Karpas-422 (cell line): ENCODE results near the gene TEX261. TPM values are rescaled to one million over a fixed set of nuclear protein-coding genes. Genes with fewer than 3 reads are reported as not detected.

Experiments
- DNase-seq: peaks from one replicate; pipeline ENCODE4 v3.0.0-alpha.2; 2015
- H2AFZ ChIP-seq: fragments of 200-600 bp; sonication (generic); 2 replicates; pipeline ENCODE4 v1.6.1; 2014; ENCODE audit warnings: antibody characterized with exemption, low read length, mixed read lengths
- H3K27ac ChIP-seq: fragments of 200-600 bp; sonication (generic); 2 replicates; pipeline ENCODE4 v1.5.1; 2014; ENCODE audit warnings: mild to moderate bottlenecking, low read length, moderate library complexity
- H3K27me3 ChIP-seq: fragments of 200-600 bp; sonication (generic); 2 replicates; pipeline ENCODE4 v1.6.1; 2014; ENCODE audit warnings: low read length, mixed read lengths
- H3K36me3 ChIP-seq: fragments of 200-600 bp; sonication (generic); 2 replicates; pipeline ENCODE4 v1.6.1; 2014; ENCODE audit warnings: low read length, mixed read lengths; ENCODE audit not compliant: insufficient read depth
- H3K4me1 ChIP-seq: fragments of 200-600 bp; sonication (generic); 2 replicates; pipeline ENCODE4 v1.6.1; 2014; ENCODE audit warnings: mild to moderate bottlenecking, low read length, mixed read lengths
- H3K4me2 ChIP-seq: fragments of 200-600 bp; sonication (generic); 2 replicates; pipeline ENCODE4 v1.6.1; 2014; ENCODE audit warnings: low read length, low read depth, mild to moderate bottlenecking; ENCODE audit not compliant: poor library complexity, severe bottlenecking
- H3K4me3 ChIP-seq: fragments of 200-600 bp; sonication (generic); 2 replicates; pipeline ENCODE4 v1.5.1; 2014; ENCODE audit warnings: mild to moderate bottlenecking, antibody characterized with exemption, low read length, mixed read lengths
- H3K79me2 ChIP-seq: fragments of 200-600 bp; sonication (generic); 2 replicates; pipeline ENCODE4 v1.6.1; 2014; ENCODE audit warnings: mild to moderate bottlenecking, low read length, mixed read lengths
- H3K9ac ChIP-seq: fragments of 200-600 bp; sonication (generic); 2 replicates; pipeline ENCODE4 v1.6.0; 2014; ENCODE audit warnings: low read length
- H3K9me2 ChIP-seq: fragments of 200-600 bp; sonication (generic), shearing (Covaris generic); replicated peaks from 2 replicates; pipeline ENCODE4 v1.6.0; 2014; ENCODE audit warnings: mild to moderate bottlenecking, low read length, moderate library complexity; ENCODE audit not compliant: insufficient read depth
- H3K9me3 ChIP-seq: fragments of 300-700, 200-600 bp; sonication (generic); 2 replicates; pipeline ENCODE4 v1.6.1; 2014; ENCODE audit warnings: low read length, mixed read lengths
- H4K20me1 ChIP-seq: fragments of 200-600 bp; sonication (generic); 2 replicates; pipeline ENCODE4 v1.6.1; 2014; ENCODE audit warnings: mild to moderate bottlenecking, antibody characterized with exemption, low read length, low read depth; ENCODE audit not compliant: insufficient read depth
- total RNA-seq: library from RNA; depleted of rRNA; stranded (reverse); fragments of >200 nt; shearing (Covaris generic); gene quantifications from 2 replicates; pipeline ENCODE4 v1.2.3, GENCODE V29; 2014; ENCODE audit warnings: low replicate concordance

Gene TEX261
- total RNA-seq, 1 experiment from 2014 or later = 69.2 TPM

DNA sequence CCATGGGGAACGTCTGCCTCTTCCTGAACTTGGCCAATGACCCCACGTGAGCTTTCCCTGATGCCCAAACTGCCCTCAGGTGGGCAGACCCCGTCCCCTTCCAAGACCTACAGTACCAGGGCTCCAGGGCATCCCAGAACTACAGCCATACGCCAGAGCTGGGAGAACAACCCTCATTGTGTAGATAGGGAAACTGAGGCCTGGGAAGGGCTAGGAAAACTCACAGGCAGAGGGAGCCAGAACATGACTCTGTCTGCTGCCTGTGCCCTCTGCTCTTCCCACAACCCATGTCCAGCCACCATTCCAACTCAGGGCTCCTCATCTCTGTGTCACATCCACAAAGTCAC is 33.1 kb downstream of the TEX261 start:
- Histone ChIP-seq H3K27me3 (no peaks in the 10 kb centered on the region), H3K4me2 (no peak overlapping the region), H2AFZ (no peak overlapping the region), H3K79me2 (no peaks in the 10 kb centered on the region), H3K9ac (no peak overlapping the region), H3K4me1 (peaks cover 9% of the 10 kb centered on the region), H3K4me3 (no peak overlapping the region), H3K36me3 (no peaks in the 10 kb centered on the region), H3K9me3 (no peaks in the 10 kb centered on the region), H3K9me2 (no peaks in the 10 kb centered on the region), H4K20me1 (no peaks in the 10 kb centered on the region; the same call in 1 of the 2 replicates), H3K27ac (no peak overlapping the region)
- no peak for DNase-seq

DNA sequence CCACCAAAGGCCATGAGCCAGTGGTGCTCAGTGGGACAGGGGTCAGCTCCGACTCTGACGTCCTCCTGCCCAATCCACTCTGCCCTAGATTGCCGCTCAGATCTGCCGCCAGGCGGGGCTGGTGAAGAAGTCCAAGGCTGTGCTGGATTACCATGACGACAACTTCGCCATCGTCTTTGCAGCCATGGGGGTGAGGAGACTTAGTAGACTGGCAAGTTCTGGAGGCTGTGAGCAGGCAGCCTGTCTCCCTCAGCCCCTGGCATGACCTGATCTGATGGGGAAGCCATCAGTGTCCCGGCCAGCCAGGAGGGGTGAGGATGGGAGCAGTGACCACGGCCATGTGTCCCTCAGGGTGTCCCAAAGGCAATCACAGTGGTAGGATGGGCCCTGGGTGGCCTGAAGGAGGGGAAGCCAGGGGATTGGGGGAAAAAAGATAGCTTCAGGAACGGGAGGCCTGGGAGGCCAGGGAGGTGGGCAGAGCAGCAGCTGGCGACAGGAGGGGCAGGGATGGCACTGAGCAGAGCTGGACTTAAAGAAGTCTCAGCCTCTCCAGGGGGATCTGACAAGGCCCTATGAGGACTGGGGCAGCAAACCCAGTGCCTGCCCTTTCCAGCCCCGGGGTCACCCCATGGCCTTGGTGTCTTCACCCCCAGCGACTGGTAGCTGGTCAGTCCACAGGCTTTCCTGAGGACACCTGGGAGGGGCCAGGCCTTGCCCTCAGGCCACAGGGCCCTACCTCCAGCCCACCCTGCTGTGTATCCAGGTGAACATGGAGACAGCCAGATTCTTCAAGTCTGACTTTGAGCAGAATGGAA is 33.6 kb downstream of the TEX261 start:
- DNase-seq = no peak
- Histone ChIP-seq H3K79me2 (no peaks in the 10 kb centered on the region), H3K36me3 (no peaks in the 10 kb centered on the region), H3K27ac (no peak overlapping the region), H2AFZ (no peak overlapping the region), H3K9ac (no peak overlapping the region), H4K20me1 (no peaks in the 10 kb centered on the region; the same call in 1 of the 2 replicates), H3K27me3 (no peaks in the 10 kb centered on the region), H3K4me1 (peaks cover 9% of the 10 kb centered on the region), H3K4me2 (no peak overlapping the region), H3K9me2 (no peaks in the 10 kb centered on the region), H3K9me3 (no peaks in the 10 kb centered on the region), H3K4me3 (no peak overlapping the region)

DNA sequence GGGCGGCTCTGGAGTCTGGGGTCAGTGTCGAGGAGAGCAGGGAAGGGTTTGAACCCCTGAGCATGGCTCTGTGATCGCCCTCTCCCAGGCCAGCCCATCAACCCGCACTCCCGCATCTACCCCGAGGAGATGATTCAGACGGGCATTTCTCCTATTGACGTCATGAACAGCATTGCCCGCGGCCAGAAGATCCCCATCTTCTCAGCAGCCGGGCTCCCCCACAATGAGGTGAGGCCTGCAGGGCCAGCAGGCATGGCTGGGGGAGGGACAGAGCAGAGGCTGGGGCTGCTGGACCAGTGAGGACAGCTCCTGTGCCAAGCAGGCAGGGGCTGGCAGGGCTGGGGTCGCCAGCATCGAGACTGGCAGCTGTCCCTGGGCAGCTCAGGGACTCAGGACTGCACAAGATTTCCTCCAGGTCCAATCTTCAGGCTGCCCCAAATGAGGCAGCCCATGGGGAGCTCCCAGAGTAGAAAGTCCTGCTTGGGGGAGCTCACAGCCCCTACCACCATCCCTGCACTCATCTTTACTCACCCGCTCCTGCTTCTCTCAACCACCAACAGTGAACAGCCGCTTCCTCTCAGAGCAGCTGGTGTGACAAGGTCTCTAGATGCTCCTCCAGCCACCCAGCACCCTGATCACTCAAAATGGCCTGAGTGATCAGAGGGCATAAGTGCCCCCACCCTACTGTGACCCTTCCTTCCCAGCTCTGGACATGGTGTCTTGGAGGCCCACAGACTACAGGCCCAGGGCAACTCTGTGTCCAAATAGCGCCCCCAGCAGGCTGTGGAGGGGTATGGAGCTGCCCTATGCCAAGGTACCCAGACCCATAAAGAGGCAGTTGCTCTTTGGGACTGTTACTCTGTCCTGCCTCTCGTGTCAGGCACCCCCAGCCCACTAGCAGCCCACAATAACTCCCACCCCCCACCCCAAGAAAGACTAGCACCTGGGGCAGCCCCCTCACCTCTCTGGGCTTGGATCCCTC is 34.5 kb downstream of the TEX261 start:
- H3K9me3 ChIP-seq = no peaks in the 10 kb centered on the region
- H3K9me2 ChIP-seq = no peaks in the 10 kb centered on the region
- no peaks in the 10 kb centered on the region; the same call in 1 of the 2 replicates for H4K20me1 ChIP-seq
- H3K9ac ChIP-seq = no peak overlapping the region
- H3K36me3 ChIP-seq = no peaks in the 10 kb centered on the region
- H3K27me3 ChIP-seq = no peaks in the 10 kb centered on the region
- no peak overlapping the region for H3K4me2 ChIP-seq
- DNase-seq = peak; percentile 70
- H3K4me3 ChIP-seq = no peak overlapping the region
- no peaks in the 10 kb centered on the region for H3K79me2 ChIP-seq
- H3K27ac ChIP-seq = no peak overlapping the region
- no peak overlapping the region for H2AFZ ChIP-seq
- peaks cover 5% of the 10 kb centered on the region for H3K4me1 ChIP-seq

DNA sequence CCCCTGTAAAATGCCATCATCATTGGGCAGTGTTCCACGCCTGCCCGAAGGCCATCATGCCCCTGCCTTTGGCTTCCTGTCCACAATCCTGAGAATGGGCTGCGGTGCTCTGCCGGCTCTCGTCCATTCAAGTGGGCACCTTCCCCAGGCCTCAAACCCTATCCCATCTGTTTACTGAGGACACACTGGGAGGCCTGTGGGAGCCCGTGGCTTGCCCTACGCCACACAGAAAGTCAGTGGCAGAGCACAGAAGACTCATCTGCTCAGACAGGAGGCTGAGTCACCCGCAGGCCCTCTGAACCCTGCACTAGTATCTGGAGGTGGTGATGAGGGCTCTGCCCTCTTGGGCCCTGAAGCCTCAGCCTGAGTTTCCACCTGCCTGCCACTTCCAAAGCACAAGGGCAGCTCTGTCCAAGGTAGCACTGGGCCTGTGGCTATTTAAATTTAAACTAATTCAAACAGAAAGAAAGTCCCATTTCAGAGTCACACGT is 35.4 kb downstream of the TEX261 start:
- no peak for DNase-seq
- Histone ChIP-seq H3K9ac (no peak overlapping the region), H2AFZ (no peak overlapping the region), H4K20me1 (no peaks in the 10 kb centered on the region; the same call in 1 of the 2 replicates), H3K4me2 (no peak overlapping the region), H3K9me3 (no peaks in the 10 kb centered on the region), H3K27me3 (no peaks in the 10 kb centered on the region), H3K9me2 (no peaks in the 10 kb centered on the region), H3K36me3 (no peaks in the 10 kb centered on the region), H3K27ac (no peak overlapping the region), H3K4me1 (no peaks in the 10 kb centered on the region), H3K79me2 (no peaks in the 10 kb centered on the region), H3K4me3 (no peak overlapping the region)

DNA sequence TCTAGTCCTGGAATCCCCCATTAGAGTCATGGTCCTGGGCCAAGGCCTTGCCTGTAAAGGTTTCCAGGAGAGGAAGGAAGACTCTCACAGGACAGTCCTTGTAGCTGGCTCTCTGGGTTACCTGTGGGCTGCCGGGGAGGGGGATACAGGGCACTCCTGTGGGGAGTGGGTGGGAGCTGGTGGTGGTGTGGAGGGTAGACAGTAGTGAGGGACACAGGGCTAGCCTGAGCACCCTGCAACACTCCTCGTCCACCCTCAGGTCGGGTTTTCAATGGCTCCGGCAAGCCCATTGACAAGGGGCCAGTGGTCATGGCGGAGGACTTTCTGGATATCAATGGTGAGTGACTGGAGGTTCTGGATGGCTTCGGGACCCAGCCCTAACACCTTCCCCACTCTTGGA is 35.9 kb downstream of the TEX261 start:
- no peak overlapping the region for H2AFZ ChIP-seq
- no peaks in the 10 kb centered on the region for H3K27me3 ChIP-seq
- H3K4me3 ChIP-seq = no peak overlapping the region
- H3K4me1 ChIP-seq = no peaks in the 10 kb centered on the region
- H3K79me2 ChIP-seq = no peaks in the 10 kb centered on the region
- H3K9ac ChIP-seq = no peak overlapping the region
- no peaks in the 10 kb centered on the region; the same call in 1 of the 2 replicates for H4K20me1 ChIP-seq
- no peak overlapping the region for H3K4me2 ChIP-seq
- H3K36me3 ChIP-seq = no peaks in the 10 kb centered on the region
- H3K9me3 ChIP-seq = no peaks in the 10 kb centered on the region
- no peak overlapping the region for H3K27ac ChIP-seq
- H3K9me2 ChIP-seq = no peaks in the 10 kb centered on the region
- DNase-seq = no peak

DNA sequence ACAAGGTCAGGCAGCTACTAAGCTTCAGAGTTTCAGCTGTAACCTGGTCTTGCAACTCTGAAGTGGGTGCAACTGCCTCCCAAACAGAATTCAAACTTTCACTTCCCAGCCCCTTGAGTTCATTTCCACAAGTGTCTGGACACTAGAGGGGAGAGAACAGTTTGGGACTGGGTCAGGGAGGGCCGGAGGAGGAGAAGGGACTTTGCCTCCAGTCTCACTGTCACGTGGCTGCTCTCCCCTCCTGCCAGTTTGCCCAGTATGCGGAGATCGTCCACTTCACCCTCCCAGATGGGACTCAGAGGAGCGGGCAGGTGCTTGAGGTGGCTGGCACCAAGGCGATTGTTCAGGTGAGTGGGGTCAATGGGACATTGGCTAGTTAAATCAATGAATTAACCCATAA is 36.9 kb downstream of the TEX261 start:
- Histone ChIP-seq H3K27me3 (no peaks in the 10 kb centered on the region), H3K4me2 (no peak overlapping the region), H3K4me3 (no peak overlapping the region), H3K9me2 (no peaks in the 10 kb centered on the region), H3K4me1 (no peaks in the 10 kb centered on the region), H2AFZ (no peak overlapping the region), H4K20me1 (no peaks in the 10 kb centered on the region; the same call in 1 of the 2 replicates), H3K79me2 (no peaks in the 10 kb centered on the region), H3K27ac (no peak overlapping the region), H3K36me3 (no peaks in the 10 kb centered on the region), H3K9ac (no peak overlapping the region), H3K9me3 (no peaks in the 10 kb centered on the region)
- no peak for DNase-seq

DNA sequence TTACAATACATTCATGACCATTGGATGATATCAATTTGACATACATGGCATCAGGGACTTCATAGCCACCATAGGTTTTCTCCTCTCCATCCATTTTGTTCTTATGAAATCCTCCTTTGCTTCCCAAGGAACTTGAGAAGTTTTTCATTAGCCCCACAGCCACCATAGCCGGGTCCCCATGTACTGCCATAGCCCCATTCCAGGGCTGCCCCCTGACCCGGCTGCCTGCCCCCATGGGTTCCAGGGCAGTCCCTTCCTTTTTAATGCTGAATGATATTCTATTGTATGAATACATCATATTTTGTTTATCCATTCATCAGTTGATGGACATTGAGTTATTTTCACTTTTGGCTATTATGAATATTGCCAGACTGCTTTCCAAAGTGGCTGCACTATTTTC is 38.5 kb downstream of the TEX261 start:
- H3K9ac ChIP-seq = no peak overlapping the region
- no peaks in the 10 kb centered on the region for H3K9me3 ChIP-seq
- H3K4me3 ChIP-seq = no peak overlapping the region

DNA sequence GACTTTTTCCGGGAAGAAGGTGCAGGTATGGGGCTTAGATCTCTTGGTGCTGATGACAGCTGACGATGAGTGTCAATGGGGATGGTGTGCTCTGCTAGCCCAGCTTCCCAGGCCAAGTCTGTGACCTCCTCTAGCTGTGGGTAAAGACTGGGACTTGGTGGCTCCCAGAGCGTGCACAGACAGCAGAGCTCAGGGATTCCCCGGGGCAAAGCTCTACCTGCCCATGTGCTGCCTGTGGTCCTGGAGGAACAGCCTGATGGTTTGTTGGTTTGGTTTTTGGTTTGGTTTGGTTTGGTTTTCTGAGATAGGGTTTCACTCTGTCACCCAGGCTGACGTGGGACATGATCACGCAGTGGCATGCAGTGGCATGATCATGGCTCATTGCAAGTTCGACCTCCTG is 39.8 kb downstream of the TEX261 start:
- Histone ChIP-seq H3K9me2 (no peaks in the 10 kb centered on the region), H2AFZ (no peak overlapping the region), H3K27ac (no peak overlapping the region), H4K20me1 (no peaks in the 10 kb centered on the region; the same call in 1 of the 2 replicates), H3K4me2 (no peak overlapping the region), H3K9me3 (no peaks in the 10 kb centered on the region), H3K79me2 (no peaks in the 10 kb centered on the region), H3K4me1 (no peaks in the 10 kb centered on the region), H3K9ac (no peak overlapping the region), H3K27me3 (no peaks in the 10 kb centered on the region), H3K4me3 (no peak overlapping the region), H3K36me3 (no peaks in the 10 kb centered on the region)
- no peak for DNase-seq

More for the DNA sequence above, 38.5 kb downstream of the TEX261 start:
- H3K27me3 ChIP-seq = no peaks in the 10 kb centered on the region
- H3K4me1 ChIP-seq = no peaks in the 10 kb centered on the region
- no peaks in the 10 kb centered on the region; the same call in 1 of the 2 replicates for H4K20me1 ChIP-seq
- no peak overlapping the region for H3K4me2 ChIP-seq
- no peaks in the 10 kb centered on the region for H3K36me3 ChIP-seq
- DNase-seq = no peak
- H3K27ac ChIP-seq = no peak overlapping the region
- H2AFZ ChIP-seq = no peak overlapping the region
- H3K79me2 ChIP-seq = no peaks in the 10 kb centered on the region
- no peaks in the 10 kb centered on the region for H3K9me2 ChIP-seq
